GM12873 (cell line): ENCODE measurements around the gene MAP3K4.

Experiments used
- TF ChIP-seq, protein P1 (sequence below): IDR thresholded peaks from 2 replicates; pipeline ENCODE4 v1.5.1; 2012; ENCODE audit warnings: low read depth, mild to moderate bottlenecking, moderate library complexity, low read length, control low read depth; ENCODE audit not compliant: insufficient read depth; ENCODE audit errors: missing control alignments

Gene MAP3K4

GRCh38 chr6:161154796-161155335 is 163.3 kb downstream of the MAP3K4 start:
- TF ChIP-seq, protein P1, sequence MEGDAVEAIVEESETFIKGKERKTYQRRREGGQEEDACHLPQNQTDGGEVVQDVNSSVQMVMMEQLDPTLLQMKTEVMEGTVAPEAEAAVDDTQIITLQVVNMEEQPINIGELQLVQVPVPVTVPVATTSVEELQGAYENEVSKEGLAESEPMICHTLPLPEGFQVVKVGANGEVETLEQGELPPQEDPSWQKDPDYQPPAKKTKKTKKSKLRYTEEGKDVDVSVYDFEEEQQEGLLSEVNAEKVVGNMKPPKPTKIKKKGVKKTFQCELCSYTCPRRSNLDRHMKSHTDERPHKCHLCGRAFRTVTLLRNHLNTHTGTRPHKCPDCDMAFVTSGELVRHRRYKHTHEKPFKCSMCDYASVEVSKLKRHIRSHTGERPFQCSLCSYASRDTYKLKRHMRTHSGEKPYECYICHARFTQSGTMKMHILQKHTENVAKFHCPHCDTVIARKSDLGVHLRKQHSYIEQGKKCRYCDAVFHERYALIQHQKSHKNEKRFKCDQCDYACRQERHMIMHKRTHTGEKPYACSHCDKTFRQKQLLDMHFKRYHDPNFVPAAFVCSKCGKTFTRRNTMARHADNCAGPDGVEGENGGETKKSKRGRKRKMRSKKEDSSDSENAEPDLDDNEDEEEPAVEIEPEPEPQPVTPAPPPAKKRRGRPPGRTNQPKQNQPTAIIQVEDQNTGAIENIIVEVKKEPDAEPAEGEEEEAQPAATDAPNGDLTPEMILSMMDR = no peak

GRCh38 chr6:161161121-161161520 is 169.6 kb downstream of the MAP3K4 start:
- TF ChIP-seq, protein P1 = no peak

- TF ChIP-seq, protein P1 = no peak
These were observed 170.5 kb downstream of the MAP3K4 start for GRCh38 chr6:161161889-161162624.

- TF ChIP-seq, protein P1 = no peak
These were observed 171.2 kb downstream of the MAP3K4 start for GRCh38 chr6:161162722-161163121.

DNA sequence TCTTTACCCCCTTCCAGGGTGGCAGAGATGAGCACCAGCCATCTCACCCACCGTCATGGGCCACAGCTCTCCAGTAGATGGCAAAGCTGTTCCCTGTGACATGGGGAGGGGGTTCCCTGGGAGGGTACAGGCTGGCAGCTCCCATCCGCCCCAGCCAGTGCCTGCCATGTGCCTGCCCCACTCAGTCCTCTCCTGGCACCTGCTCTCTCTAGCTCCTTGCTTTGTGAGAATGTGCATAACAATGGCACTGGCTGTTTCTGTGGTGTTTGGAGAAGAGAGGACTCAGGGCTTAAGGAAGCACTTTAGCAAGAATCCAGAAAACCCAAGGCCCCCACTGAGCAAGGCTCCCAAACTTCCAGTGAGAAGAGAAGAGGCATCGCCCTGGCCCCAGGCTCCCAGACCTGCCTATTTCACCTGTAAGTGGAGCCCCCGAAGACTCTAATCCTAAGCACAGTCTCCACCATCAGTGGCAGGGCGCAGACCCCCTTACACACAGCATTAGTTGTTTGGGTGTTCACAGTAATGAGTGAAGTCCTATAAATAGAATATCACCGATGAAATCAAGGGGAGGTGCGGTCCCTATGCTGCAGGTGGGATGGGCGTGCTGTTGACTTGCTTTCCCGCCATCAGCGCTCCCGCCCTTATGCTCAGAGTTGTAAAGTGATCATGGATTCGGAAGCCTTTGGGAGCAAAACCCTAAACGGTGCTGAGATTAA is 172.1 kb downstream of the MAP3K4 start:
- TF ChIP-seq, protein P1 = no peak

GRCh38 chr6:161164182-161164625 is 172.6 kb downstream of the MAP3K4 start:
- TF ChIP-seq, protein P1 = no peak

DNA sequence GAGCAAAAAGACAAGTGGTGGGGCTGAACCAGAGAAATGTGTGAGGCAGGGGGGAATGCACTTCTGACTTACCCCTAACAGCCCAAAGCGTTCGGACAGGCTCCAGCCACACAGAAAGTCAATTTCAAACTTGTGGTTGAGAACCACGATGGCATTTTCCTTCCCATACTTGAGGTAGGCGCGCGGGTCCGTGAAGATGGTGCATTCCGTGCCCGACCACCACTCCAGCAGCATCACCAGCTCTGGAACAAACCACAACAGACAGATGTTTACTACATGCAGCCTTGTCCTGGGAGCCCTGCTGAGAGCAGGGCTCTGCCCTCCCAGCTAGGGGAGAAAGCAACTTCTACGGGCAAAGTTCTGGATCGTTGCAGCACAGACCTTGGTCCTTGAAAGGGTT is 174.6 kb downstream of the MAP3K4 start:
- TF ChIP-seq, protein P1 = no peak
